Measurements from ENCODE around the gene TBATA.

- TF ChIP-seq CTCF (IDR thresholded peaks at IDR 0.05): no peak
- TF ChIP-seq POLR2A (IDR thresholded peaks at IDR 0.05): no peak
Observed at GRCh38 chr10:70753026-70753663, 32.0 kb downstream of the TBATA start.

Data from uterus (tissue), 2 donors.